Measurements from ENCODE around the gene DISC1. TPM values are rescaled to one million over a fixed set of nuclear protein-coding genes. Genes with fewer than 3 reads are reported as not detected.

DISC1 gene
- total RNA-seq, 2 donors from 2014 or later: 3.1 to 12.4 TPM

DNA sequence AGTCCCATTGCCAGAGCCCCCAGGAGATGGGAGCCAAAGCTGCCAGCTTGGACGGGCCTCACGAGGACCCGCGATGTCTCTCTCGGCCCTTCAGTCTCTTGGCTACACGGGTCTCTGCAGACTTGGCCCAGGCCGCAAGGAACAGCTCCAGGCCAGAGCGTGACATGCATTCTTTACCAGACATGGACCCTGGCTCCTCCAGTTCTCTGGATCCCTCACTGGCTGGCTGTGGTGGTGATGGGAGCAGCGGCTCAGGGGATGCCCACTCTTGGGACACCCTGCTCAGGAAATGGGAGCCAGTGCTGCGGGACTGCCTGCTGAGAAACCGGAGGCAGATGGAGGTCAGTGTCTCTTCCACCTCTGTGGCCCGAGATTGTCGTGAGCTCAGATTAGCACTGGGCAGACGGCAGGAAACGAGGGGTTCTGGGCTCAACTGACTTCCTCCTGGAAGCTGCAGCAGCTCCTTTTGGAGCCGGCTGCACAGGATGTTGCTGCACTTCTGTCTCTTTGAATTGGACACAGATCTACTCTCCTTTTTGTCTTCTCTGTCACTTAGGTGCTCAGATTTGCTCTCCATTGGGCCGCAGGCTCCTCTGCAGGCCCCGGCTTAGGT is 68.0 kb downstream of the DISC1 start:
- H3K36me3 Mint-ChIP-seq: peaks cover 0 to 7% of the 10 kb centered on the region in 2 donors
- H3K27ac Mint-ChIP-seq: peak overlapping the region in 1 of 2 donors; percentile 86
- no peak for DNase-seq (ENCODE audit: low spot score in 2 of 2)
- no peaks in the 10 kb centered on the region for H3K9me3 Mint-ChIP-seq
- ATAC-seq: no peak

- H3K27ac Mint-ChIP-seq: no peak overlapping the region
- peaks cover 0 to 15% of the 10 kb centered on the region in 2 donors for H3K36me3 Mint-ChIP-seq
- no peak for ATAC-seq
These were observed 69.1 kb downstream of the DISC1 start for GRCh38 chr1:231695439-231696255.

GRCh38 chr1:231699784-231700183 is 73.2 kb downstream of the DISC1 start:
- ATAC-seq: peak; percentile 29 to 58
- H3K36me3 Mint-ChIP-seq: peaks cover 0 to 30% of the 10 kb centered on the region in 2 donors
- H3K27ac Mint-ChIP-seq: peak overlapping the region in 1 of 2 donors; percentile 9
- H3K9me3 Mint-ChIP-seq: peaks cover 0 to 6% of the 10 kb centered on the region in 2 donors
- DNase-seq (ENCODE audit: low spot score in 2 of 2): no peak

More at GRCh38 chr1:231695439-231696255, 69.1 kb downstream of the DISC1 start:
- no peak for DNase-seq (ENCODE audit: low spot score in 2 of 2)
- peaks cover 0 to 2% of the 10 kb centered on the region in 2 donors for H3K9me3 Mint-ChIP-seq

DNA sequence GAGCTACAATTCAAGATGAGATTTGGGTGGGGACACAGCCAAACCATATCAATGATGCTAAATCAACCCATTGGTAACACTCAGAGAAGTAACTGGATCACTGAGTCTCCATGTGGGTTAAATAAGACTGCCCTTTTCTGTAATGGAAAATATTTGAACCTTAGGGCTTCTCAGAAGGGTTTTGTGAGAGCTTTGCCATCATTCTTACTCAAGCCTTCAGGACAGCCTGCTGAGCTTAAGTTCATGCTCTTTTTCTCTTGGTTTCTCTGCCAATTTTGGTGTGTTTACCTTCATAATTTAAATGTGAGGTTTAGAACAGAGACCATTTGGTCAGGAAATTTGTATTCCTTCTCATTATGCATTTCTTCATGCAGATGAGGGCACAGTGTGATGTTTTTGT is 74.7 kb downstream of the DISC1 start:
- H3K9me3 Mint-ChIP-seq: peaks cover 0 to 6% of the 10 kb centered on the region in 2 donors
- ATAC-seq (no peak), DNase-seq (ENCODE audit: low spot score in 2 of 2) (no peak)
- H3K36me3 Mint-ChIP-seq: peaks cover 0 to 29% of the 10 kb centered on the region in 2 donors
- H3K27ac Mint-ChIP-seq: no peak overlapping the region

GRCh38 chr1:231702331-231702730 is 75.7 kb downstream of the DISC1 start:
- no peak for DNase-seq (ENCODE audit: low spot score in 2 of 2)
- peaks cover 0 to 23% of the 10 kb centered on the region in 2 donors for H3K36me3 Mint-ChIP-seq
- ATAC-seq: no peak
- H3K27ac Mint-ChIP-seq: no peak overlapping the region
- H3K9me3 Mint-ChIP-seq: peaks cover 0 to 6% of the 10 kb centered on the region in 2 donors

DNA sequence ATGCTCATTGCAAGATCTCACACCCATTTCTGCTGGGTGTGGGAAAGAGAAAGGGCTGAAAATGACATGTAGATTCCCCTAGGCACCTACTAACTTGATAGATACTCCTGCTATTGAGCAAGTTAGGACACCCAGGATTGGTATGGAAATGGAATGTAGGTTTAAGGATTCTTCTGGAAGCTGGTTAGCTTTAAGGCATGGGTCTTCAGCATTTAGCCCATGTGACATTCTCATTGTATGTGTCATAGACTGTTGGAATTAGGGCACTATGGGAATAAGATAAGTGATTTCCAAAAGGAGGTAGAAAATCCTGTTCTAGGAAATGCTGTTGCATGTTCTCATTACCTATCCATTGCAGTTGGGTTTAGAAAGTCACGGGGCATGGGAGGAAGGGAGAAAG is 76.2 kb downstream of the DISC1 start:
- Mint-ChIP-seq H3K36me3 (peaks cover 0 to 23% of the 10 kb centered on the region in 2 donors), H3K27ac (no peak overlapping the region), H3K9me3 (peaks cover 0 to 6% of the 10 kb centered on the region in 2 donors)
- DNase-seq (ENCODE audit: low spot score in 2 of 2) (no peak), ATAC-seq (no peak)

DNA sequence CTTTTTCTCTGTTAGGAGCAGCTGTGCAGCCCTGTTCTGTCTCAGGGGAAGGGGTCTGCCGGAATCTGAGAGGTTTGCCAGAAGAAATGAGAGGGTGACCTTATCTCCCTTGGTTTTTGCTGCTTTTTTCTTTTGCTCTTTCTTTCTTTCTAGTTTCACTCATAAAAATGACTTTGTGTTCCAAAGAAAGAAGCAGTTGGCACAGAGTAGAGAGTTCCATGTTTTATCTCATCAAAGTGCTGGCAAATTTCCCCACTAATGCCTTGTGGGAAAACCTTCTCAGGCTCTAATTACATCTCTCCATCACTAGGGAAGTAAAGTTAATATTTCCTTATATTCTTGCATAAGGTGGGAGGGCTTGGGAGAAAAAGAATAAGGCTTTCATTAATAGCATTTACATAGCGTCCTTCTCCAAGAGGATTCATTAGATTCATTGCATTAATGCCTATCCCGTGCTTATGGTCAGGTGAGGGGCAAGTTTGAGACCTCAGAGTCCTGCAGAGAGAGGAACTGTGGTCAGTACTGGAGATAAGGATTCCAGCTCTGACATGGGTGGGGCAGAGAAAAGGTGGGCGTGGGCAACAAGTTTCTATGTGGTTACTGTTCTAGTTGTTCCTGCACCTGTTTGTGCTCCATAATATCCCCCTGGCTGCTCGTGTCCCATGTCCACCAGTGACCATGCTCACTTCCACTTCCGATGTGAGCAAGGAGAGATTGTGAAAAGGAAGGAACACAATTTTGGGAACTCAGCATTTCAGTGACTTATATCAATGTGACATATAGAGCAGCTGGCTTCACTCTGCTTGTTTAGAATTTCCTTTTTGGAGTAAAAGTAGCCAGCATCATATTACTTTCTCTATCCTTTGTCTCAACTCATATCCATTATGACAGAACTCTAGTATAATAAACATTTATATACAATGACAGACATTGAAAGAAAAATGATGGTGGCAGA is 79.5 kb downstream of the DISC1 start:
- ATAC-seq: no peak
- Mint-ChIP-seq H3K9me3 (peaks cover 0 to under 1% of the 10 kb centered on the region in 2 donors), H3K36me3 (peaks cover 0 to 11% of the 10 kb centered on the region in 2 donors), H3K27ac (no peak overlapping the region)
- no peak for DNase-seq (ENCODE audit: low spot score in 2 of 2)

GRCh38 chr1:231706934-231707333 is 80.3 kb downstream of the DISC1 start:
- Mint-ChIP-seq H3K27ac (no peak overlapping the region), H3K36me3 (peaks cover 0 to 11% of the 10 kb centered on the region in 2 donors), H3K9me3 (no peaks in the 10 kb centered on the region)
- ATAC-seq (no peak), DNase-seq (ENCODE audit: low spot score in 2 of 2) (no peak)

GRCh38 chr1:231707407-231707806 is 80.8 kb downstream of the DISC1 start:
- ATAC-seq: no peak
- Mint-ChIP-seq H3K36me3 (peaks cover 0 to 6% of the 10 kb centered on the region in 2 donors), H3K9me3 (no peaks in the 10 kb centered on the region), H3K27ac (no peak overlapping the region)
- DNase-seq (ENCODE audit: low spot score in 2 of 2): no peak

DNA sequence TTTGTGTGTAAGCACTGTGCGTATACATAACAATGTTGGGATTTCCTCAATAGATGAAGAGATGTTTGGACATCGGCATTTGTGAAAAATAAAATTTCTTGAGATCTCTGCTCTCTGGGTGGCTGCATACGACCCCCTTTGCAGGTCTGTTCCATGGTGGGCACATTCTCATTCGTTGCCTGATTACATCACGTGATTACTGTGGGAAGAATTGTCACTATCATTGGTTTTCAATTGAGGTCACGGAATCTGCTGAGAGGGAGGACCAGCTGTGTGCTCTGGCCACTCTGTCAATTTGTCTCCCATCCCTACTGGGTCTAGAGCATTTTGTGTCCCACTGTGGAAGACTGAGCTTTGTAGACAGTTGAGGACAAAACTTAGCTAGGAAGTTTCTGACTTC is 81.8 kb downstream of the DISC1 start:
- H3K9me3 Mint-ChIP-seq: peaks cover 4% of the 10 kb centered on the region in 2 donors
- no peak overlapping the region for H3K27ac Mint-ChIP-seq
- ATAC-seq (no peak), DNase-seq (ENCODE audit: low spot score in 2 of 2) (no peak)
- peaks cover 5% of the 10 kb centered on the region in 2 donors for H3K36me3 Mint-ChIP-seq

DNA sequence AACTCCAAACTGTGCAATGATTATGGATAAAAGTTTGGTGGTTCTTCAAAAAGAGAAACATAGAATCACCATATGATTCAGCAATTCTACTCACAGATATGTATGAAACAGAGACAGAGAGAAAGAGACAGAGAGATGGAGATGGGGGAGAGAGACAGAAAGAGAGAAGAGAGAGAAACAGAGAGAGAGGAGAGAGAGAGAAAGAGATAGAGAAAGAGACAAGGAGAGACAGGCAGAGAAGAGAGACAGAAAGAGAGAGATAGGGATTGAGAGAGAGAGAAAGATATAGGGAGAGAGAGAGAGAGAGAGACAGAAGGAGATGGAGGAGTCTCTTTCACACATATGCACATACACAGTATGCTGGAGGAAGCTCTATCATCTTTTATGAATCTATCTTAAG is 87.8 kb downstream of the DISC1 start:
- H3K27ac Mint-ChIP-seq: no peak overlapping the region
- H3K36me3 Mint-ChIP-seq: peaks cover 5% of the 10 kb centered on the region in 2 donors
- peaks cover 4% of the 10 kb centered on the region in 2 donors for H3K9me3 Mint-ChIP-seq
- ATAC-seq: no peak
- no peak for DNase-seq (ENCODE audit: low spot score in 2 of 2)

DNA sequence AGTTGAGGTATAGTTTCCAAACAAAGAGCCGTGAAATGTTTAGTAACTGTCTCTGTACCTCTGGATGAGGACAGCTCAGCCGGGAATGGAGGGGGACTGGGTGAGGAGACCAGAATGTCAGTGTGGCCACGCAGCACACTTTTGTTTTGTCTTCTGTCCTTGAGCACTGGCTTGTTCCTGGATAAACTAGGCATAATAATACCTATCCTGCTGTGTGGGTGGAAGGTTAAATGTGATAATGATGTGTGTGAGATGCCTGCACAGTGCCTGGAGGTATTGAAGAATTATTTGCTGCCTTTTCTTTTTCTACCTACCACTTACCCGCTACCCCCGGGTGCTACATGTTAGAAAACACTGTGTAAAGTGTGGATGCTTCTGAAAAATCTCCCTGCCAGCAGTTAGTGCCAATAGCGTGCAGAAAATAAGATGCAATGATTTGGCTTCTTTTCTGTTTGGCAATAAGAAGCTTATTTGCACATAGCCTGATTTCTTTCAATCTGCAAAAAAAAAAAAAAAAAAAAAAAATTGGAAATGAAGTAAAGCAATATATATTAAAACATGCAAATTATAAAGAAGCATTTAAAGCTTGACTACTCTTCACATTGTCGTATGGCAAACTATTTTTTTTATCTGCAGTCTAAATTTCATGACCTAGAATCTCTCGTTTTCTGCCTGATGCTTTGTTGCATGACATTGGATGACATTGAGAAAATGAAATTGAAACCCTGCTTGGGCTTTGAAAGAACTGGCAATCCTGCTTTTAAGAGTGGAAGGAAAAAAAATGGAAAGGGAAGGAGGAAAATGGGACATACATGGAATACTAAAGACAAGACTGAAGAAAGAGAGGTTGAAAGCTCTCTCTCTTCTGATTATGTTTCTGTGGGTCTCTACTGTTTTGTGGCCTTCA is 89.5 kb downstream of the DISC1 start:
- H3K9me3 Mint-ChIP-seq: peaks cover 4% of the 10 kb centered on the region in 2 donors

DNA sequence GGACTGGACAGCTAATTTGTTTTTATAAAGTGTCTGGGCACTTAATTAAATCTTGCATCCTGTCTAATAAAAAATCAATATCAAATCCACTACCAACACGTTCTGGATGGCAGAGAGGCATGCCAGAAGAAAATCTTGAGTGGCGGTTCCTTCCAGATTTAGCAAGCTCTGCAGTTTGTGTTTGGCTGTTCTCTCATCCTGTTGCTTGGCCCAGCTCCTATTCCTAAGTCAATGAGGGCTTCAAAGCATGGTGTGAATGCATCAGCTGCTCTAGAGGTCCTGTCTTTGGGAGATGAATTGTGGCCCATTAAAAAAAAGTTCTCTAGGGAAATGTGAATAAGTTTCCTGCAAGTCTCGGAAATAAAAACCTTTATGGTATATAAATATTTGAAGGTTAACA is 90.3 kb downstream of the DISC1 start:
- no peak for ATAC-seq
- H3K36me3 Mint-ChIP-seq: peaks cover 5% of the 10 kb centered on the region in 2 donors

More for the DNA sequence above, 89.5 kb downstream of the DISC1 start:
- H3K27ac Mint-ChIP-seq: no peak overlapping the region
- peaks cover 5% of the 10 kb centered on the region in 2 donors for H3K36me3 Mint-ChIP-seq
- no peak for DNase-seq (ENCODE audit: low spot score in 2 of 2)
- no peak for ATAC-seq

GRCh38 chr1:231719485-231720183 is 93.0 kb downstream of the DISC1 start:
- Mint-ChIP-seq H3K9me3 (no peaks in the 10 kb centered on the region), H3K36me3 (no peaks in the 10 kb centered on the region), H3K27ac (no peak overlapping the region)
- DNase-seq (ENCODE audit: low spot score in 2 of 2) (no peak), ATAC-seq (no peak)

More for the DNA sequence above, 90.3 kb downstream of the DISC1 start:
- H3K27ac Mint-ChIP-seq: peak overlapping the region in 1 of 2 donors; percentile 60
- no peak for DNase-seq (ENCODE audit: low spot score in 2 of 2)
- peaks cover 4% of the 10 kb centered on the region in 2 donors for H3K9me3 Mint-ChIP-seq

GRCh38 chr1:231720652-231721325 is 94.2 kb downstream of the DISC1 start:
- ATAC-seq (no peak), DNase-seq (ENCODE audit: low spot score in 2 of 2) (no peak)
- no peak overlapping the region for H3K27ac Mint-ChIP-seq
- H3K9me3 Mint-ChIP-seq: no peaks in the 10 kb centered on the region
- H3K36me3 Mint-ChIP-seq: no peaks in the 10 kb centered on the region

All from activated naive CD4-positive, alpha-beta T cell treated with anti-CD3 and anti-CD28 coated beads, Interleukin-2, amount 50 U/mL, for 72 hours (primary cell).